HCT116 (cell line): ENCODE results near the gene RIPK4.

ENCODE experiments used
- POLR2A ChIP-seq: IDR thresholded peaks from 2 replicates; pipeline ENCODE4 v1.7.0; 2011; ENCODE audit warnings: borderline replicate concordance; ENCODE audit not compliant: insufficient read depth, insufficient read length; ENCODE audit errors: extremely low read depth
- POLR2AphosphoS5 ChIP-seq: IDR thresholded peaks from 2 replicates; pipeline ENCODE4 v1.6.1; 2011; ENCODE audit warnings: mild to moderate bottlenecking, low read depth, low read length, moderate library complexity
- SP1 ChIP-seq: IDR thresholded peaks from 2 replicates; pipeline ENCODE4 v1.6.1; 2012; ENCODE audit warnings: low read depth
- TF ChIP-seq, protein P1 (sequence below), 3 experiments: fragments of 200-600 bp in 1 of 3; sonication (generic) in 1 of 3; IDR thresholded peaks in 2 of 3; conservative IDR thresholded peaks in 1 of 3; 2 replicates each; pipeline ENCODE4 v1.5.1; 2012 to 2017; ENCODE audit warnings: low read depth in 2 of 3, low read length in 2 of 3, antibody characterized with exemption in 1 of 3, borderline replicate concordance in 1 of 3, control low read depth in 1 of 3, mild to moderate bottlenecking in 1 of 3, mixed read lengths in 1 of 3, mixed run types in 1 of 3, moderate library complexity in 1 of 3; ENCODE audit not compliant: insufficient read depth in 1 of 3

DNA sequence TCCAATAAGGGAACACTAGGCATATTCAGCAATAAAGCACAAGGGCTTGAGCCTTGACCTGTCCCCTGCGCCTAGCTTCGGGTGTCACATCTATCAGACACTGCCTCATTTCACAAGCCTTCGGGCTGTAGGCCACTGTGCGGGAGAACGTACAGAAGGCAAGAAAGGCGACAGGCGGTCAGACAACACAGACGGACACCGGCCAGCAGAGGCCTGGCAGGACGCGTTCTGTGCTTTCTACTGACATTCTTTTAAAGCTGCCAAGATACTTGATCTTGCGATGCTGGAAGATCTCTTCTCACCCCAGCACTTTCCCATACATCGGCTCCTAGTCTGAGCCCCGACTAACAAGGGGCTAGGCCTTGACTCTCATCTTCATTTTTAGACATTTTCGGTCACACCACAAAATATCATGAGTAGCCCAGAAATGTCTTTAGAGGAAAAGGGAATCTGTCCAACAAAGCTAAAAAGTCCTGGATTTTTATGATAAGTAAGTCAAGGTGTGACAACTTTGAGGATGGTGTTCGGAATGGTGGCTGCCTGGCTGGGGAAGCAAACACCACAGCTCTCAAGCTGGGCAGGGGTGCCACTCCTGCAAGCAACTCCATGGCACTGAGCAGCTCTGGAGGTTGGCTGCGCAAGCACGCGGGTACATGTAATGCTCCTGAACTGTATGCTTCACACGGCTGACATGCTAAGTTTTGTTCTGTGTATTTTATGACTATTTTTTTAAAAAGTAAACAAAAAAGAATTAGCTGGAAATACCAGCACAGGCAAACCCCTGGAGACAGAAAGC, 18.7 kb downstream of the RIPK4 start:
- TF ChIP-seq, protein P1, sequence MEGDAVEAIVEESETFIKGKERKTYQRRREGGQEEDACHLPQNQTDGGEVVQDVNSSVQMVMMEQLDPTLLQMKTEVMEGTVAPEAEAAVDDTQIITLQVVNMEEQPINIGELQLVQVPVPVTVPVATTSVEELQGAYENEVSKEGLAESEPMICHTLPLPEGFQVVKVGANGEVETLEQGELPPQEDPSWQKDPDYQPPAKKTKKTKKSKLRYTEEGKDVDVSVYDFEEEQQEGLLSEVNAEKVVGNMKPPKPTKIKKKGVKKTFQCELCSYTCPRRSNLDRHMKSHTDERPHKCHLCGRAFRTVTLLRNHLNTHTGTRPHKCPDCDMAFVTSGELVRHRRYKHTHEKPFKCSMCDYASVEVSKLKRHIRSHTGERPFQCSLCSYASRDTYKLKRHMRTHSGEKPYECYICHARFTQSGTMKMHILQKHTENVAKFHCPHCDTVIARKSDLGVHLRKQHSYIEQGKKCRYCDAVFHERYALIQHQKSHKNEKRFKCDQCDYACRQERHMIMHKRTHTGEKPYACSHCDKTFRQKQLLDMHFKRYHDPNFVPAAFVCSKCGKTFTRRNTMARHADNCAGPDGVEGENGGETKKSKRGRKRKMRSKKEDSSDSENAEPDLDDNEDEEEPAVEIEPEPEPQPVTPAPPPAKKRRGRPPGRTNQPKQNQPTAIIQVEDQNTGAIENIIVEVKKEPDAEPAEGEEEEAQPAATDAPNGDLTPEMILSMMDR (IDR thresholded peaks at IDR 0.05 in 2 of 3, conservative IDR thresholded peaks at IDR 0.05 in 1 of 3; ENCODE audit: borderline replicate concordance in 1 of 3, insufficient read depth in 1 of 3, low read depth in 2 of 3, low read length in 2 of 3) = no peak
- TF ChIP-seq POLR2AphosphoS5 (no peak), SP1 (no peak), POLR2A (no peak)
